Kidney (tissue), 14 donors: ENCODE measurements around the gene CEP131. TPM values are rescaled to one million over a fixed set of nuclear protein-coding genes. Genes with fewer than 3 reads are reported as not detected.

ENCODE experiments used
- DNase-seq, 5 donors: peaks; one replicate each; pipeline ENCODE4 v3.0.0-alpha.2; 2013 to 2020
- FAIRE-seq: peaks from 2 replicates; lab custom pipeline; 2012; peaks lifted over from hg19 to GRCh38; lab: Jason Lieb, UNC
- H3K27ac ChIP-seq, 2 donors: one replicate each; pipeline ENCODE4 v1.7.0; 2013; ENCODE audit warnings: low read depth in 2 of 2, low read length in 2 of 2, inconsistent platforms in 1 of 2
- H3K27me3 ChIP-seq: one replicate; pipeline ENCODE4 v1.7.1; 2013; ENCODE audit warnings: low read length, inconsistent platforms; ENCODE audit not compliant: control insufficient read depth, insufficient read depth
- H3K36me3 ChIP-seq, 3 donors: one replicate each; pipeline versions ENCODE4 v1.7.0 to v1.7.1; 2013; ENCODE audit warnings: low read length in 3 of 3, control low read depth in 1 of 3, inconsistent platforms in 1 of 3; ENCODE audit not compliant: insufficient read depth in 3 of 3, control insufficient read depth in 2 of 3
- H3K4me1 ChIP-seq, 3 donors: one replicate each; pipeline versions ENCODE4 v1.7.0 to v1.7.1; 2013; ENCODE audit warnings: low read length in 3 of 3, inconsistent platforms in 1 of 3, low read depth in 1 of 3; ENCODE audit not compliant: control insufficient read depth in 2 of 3, insufficient read depth in 2 of 3
- H3K4me3 ChIP-seq, 3 donors: one replicate each; pipeline versions ENCODE4 v1.7.0 to v1.8.1; 2013; ENCODE audit warnings: low read length in 3 of 3, control low read depth in 1 of 3, inconsistent platforms in 1 of 3
- H3K9ac ChIP-seq, 3 donors: one replicate each; pipeline versions ENCODE4 v1.7.0 to v1.7.1; 2013; ENCODE audit warnings: low read length in 3 of 3, control low read depth in 1 of 3, inconsistent platforms in 1 of 3
- H3K9me3 ChIP-seq, 3 donors: one replicate each; pipeline versions ENCODE4 v1.7.0 to v1.7.1; 2013; ENCODE audit warnings: low read length in 3 of 3, control low read depth in 1 of 3, inconsistent platforms in 1 of 3; ENCODE audit not compliant: control insufficient read depth in 2 of 3, insufficient read depth in 1 of 3
- intact Hi-C: fragments of 100-400 bp; cut with DNase I; formaldehyde crosslinking; loops from one replicate; pipeline ENCODE4 v1.11.1; 2022
- polyA plus RNA-seq: library from polyadenylated mRNA; stranded (reverse); fragments of 350-450 nt; fragmentation: Illumina TruSeq; extraction: RNeasy Lipid Tissue Mini Kit (QIAGEN cat#74804); gene quantifications from one replicate; pipeline ENCODE4 v1.2.3, GENCODE V29; 2014; ENCODE audit warnings: low read depth, low replicate concordance; ENCODE audit not compliant: insufficient read depth
- total RNA-seq: library from RNA; stranded (reverse); fragmentation: NEBNext Ultra II Directional; extraction: Animal tissue kit (Norgen Biotek cat#: 25700); gene quantifications from one replicate; pipeline ENCODE4 v1.2.1, GENCODE V29; 2021
- TF ChIP-seq, protein P1 (sequence below): IDR thresholded peaks from 3 replicates; pipeline ENCODE4 v1.5.1; 2012; ENCODE audit warnings: mild to moderate bottlenecking, moderate library complexity, borderline replicate concordance; ENCODE audit not compliant: insufficient read depth; ENCODE audit errors: extremely low read depth
- donor health status: control.
- donor health status: control.
- donor health status: control.
- donor health status: control.
- donor health status: control.
- donor health status: DM: yes; HTN: yes; CAD: no.
- donor health status: Normal renal cell carcinoma (clear cell type).

CEP131 gene
- total and polyA plus RNA-seq, 2 donors from 2014 or later = 6.9 to 7.5 TPM

- H3K27me3 ChIP-seq = no peaks in the 10 kb centered on the region
- no peak overlapping the region for H3K9ac ChIP-seq
- TF ChIP-seq, protein P1, sequence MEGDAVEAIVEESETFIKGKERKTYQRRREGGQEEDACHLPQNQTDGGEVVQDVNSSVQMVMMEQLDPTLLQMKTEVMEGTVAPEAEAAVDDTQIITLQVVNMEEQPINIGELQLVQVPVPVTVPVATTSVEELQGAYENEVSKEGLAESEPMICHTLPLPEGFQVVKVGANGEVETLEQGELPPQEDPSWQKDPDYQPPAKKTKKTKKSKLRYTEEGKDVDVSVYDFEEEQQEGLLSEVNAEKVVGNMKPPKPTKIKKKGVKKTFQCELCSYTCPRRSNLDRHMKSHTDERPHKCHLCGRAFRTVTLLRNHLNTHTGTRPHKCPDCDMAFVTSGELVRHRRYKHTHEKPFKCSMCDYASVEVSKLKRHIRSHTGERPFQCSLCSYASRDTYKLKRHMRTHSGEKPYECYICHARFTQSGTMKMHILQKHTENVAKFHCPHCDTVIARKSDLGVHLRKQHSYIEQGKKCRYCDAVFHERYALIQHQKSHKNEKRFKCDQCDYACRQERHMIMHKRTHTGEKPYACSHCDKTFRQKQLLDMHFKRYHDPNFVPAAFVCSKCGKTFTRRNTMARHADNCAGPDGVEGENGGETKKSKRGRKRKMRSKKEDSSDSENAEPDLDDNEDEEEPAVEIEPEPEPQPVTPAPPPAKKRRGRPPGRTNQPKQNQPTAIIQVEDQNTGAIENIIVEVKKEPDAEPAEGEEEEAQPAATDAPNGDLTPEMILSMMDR = no peak
- no peaks in the 10 kb centered on the region for H3K9me3 ChIP-seq
- DNase-seq (no peak), FAIRE-seq (no peak)
- H3K27ac ChIP-seq = no peak overlapping the region
- H3K4me1 ChIP-seq = no peaks in the 10 kb centered on the region
- H3K36me3 ChIP-seq = no peaks in the 10 kb centered on the region
- no peak overlapping the region for H3K4me3 ChIP-seq
- intact Hi-C loops = no loop called here
Observed at GRCh38 chr17:81179220-81179619, 43.5 kb downstream of the CEP131 start.

DNA sequence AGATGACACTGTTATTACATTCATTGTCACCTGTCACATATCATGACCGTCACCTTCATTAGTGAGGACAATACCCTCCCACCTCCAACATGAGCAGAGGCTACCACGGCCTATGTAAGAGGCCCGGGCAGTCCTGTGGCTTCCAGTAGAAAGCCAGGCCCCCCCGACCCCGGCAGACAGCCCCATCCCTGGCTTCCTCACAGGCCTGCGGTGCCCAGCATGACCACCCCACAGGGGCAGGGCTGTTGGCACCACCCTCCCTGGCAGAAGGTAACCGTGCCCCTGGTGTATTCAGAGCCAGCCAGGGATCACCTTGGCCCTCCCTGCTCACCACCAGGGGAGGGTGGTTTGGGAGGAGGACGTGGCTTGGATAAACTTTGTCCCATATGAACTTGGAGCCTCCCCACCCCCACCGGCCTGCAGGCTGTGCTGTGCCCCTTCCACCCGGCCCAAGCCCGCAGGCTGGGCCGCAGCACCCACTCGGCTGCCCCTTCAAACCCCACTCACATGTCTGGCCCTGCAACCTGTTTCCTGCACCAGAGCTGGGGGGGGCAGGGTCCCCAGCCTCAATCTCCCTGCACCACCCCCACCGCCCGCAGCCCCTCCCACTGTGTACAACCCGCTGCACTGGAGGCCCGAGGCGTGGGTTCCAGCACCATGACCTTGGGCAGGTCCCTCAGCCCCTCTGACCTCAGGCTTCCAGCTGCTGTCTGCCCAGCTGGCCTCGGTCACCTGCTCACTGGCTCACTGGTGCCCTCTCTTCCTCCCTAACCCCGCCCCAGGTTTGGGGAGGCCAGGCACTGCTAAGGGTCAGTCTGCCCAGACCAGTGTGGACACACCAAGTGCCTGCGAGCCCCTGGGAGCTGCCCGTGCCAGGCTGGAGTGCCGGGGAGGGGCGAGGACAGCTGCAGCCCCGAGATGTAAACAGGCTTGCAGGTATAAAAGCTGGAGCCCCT lies 44.4 kb downstream of the CEP131 start:
- H3K36me3 ChIP-seq = no peaks in the 10 kb centered on the region
- H3K9ac ChIP-seq = no peak overlapping the region
- H3K27ac ChIP-seq = no peak overlapping the region
- intact Hi-C loops = no loop called here
- no peaks in the 10 kb centered on the region for H3K4me1 ChIP-seq
- no peaks in the 10 kb centered on the region for H3K9me3 ChIP-seq
- FAIRE-seq (no peak), DNase-seq (no peak)
- no peaks in the 10 kb centered on the region for H3K27me3 ChIP-seq
- no peak overlapping the region for H3K4me3 ChIP-seq
- TF ChIP-seq, protein P1 = no peak

GRCh38 chr17:81176666-81177065 lies 46.1 kb downstream of the CEP131 start:
- H3K27me3 ChIP-seq = no peaks in the 10 kb centered on the region
- FAIRE-seq (no peak), DNase-seq (no peak)
- H3K9ac ChIP-seq = no peak overlapping the region
- no peaks in the 10 kb centered on the region for H3K4me1 ChIP-seq
- intact Hi-C loops = no loop called here
- H3K9me3 ChIP-seq = no peaks in the 10 kb centered on the region
- TF ChIP-seq, protein P1 = no peak
- no peak overlapping the region for H3K4me3 ChIP-seq
- H3K36me3 ChIP-seq = no peaks in the 10 kb centered on the region
- no peak overlapping the region for H3K27ac ChIP-seq
